NCI-H524 treated with DMSO at 0.1 percent for 48 hours (cell line): ENCODE data around the gene COTL1.

Experiments
- DNase-seq: peaks from one replicate; lab custom pipeline; 2025; lab: John Stamatoyannopoulos, UW

The COTL1 gene

GRCh38 chr16:84548971-84549844 is 68.7 kb downstream of the COTL1 start:
- no peak for DNase-seq

DNA sequence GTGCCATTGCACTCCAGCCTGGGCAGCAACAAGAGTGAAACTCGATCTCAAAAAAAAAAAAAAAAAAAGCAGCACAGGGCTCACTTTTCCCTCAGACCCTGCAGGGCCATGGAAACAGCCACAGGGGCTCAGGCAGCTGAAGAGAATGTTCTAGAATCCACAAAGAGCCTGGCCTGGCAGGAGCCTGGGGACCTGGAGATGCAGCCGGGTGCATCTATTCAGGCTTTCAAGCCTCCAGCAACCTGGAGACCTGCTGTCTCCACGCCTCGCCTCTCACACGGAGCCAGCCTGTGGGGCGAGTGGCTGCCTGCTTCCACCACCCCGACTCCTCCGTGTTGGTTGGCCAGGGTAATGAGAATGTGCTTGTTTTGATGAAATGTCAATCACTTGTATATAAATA is 69.4 kb downstream of the COTL1 start:
- no peak for DNase-seq

DNA sequence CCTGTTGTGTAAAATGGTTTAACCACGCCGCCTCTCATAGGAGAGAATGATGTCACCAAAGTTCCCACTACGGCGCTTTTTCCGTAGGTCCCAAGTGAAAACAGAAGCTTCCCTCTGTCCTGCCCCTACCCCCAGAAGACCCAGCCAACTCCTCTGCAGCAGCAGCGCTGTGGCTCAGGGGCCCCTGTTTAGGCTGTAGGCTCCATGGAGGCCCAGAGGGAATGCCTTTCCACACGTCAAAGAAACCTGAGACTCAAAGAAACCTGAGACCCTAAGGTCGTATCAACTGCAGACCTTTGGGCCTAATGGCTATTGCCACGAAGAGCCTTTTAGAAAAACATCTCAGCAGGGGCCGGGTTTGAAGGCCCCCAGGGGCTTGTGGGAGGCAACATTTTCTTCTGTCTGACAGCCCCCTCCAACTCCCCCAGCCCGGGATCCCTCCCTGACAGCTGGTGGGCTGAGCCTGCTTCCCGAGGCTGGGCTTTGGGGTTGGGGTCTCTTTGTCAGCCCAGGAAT is 70.3 kb downstream of the COTL1 start:
- no peak for DNase-seq

DNA sequence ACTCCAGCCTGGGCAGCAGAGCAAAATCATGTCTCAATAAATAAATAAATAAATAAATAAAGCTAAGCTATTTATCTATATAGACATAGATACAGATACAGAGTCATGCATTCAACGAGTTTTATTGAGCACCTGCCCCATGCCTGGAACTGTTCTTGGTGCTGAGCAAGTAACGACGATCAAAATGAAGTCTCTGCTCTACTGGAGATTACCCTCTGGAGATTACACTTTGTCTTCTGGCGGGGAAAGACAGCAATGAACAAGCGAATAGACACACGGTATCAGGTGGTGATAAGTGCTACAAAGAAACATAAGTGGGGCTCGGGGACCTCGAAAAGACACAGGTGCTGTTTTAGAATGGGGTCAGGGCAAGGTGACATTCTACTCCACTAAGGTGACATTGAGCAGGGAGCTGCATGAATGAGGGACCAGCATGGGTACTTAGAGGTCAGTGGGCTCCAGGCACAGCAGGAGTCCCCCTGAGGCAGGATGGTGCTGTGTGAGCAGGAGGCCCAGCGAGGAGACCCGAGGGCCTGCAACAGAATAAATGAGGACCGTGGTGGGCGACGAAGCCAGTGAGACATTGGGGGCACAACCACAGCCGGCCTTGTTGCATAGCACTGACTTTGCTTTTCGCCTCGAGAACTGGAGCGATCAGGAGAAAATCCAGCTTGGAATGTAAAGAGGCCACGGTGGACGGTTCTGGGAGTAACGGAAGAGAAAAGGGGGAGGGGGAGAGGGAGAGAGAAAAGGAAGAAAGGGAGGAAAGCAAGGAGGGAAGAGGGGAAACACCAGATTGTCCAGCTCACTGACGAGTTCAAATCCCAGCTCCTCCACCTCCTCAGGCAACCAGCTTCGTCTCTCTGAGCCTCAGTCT is 71.0 kb downstream of the COTL1 start:
- no peak for DNase-seq

GRCh38 chr16:84545114-84545737 is 72.7 kb downstream of the COTL1 start:
- peak; percentile 55 for DNase-seq

DNA sequence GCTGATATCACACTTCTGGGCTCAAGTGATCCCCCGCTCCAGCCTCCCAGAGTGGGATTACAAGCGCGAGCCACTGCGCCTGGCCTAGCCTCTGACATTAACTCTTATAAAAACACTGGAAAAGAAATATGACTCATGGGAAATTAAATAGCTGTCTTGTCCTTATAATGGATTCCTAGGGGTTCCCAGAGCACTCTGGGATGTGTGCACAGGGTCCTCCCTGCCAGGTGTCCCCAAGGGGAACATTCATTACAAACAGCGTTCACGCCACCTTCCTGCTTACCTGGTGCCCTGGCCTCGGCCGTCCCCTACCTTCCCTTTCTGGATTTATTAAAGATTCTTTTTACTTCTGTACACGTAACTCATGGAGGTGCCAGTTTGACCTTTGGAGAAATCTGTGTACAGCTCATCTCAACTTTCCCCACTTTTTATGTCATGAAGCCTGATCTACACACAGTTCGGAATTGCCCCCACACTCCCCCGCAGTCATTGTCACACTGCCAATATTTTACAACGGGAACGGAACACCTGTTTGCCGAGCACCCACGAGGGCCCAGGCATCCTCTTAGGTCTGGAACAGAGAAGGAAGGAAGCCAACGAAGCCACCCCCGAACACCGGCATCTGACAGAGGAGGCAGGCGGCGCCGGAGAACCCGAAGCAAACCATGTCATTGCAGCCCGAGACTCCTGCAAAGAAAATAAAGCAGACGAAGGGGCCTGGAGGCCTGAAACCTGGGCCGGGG is 73.7 kb downstream of the COTL1 start:
- DNase-seq, result no peak

GRCh38 chr16:84543253-84543652 is 74.6 kb downstream of the COTL1 start:
- DNase-seq, result no peak

DNA sequence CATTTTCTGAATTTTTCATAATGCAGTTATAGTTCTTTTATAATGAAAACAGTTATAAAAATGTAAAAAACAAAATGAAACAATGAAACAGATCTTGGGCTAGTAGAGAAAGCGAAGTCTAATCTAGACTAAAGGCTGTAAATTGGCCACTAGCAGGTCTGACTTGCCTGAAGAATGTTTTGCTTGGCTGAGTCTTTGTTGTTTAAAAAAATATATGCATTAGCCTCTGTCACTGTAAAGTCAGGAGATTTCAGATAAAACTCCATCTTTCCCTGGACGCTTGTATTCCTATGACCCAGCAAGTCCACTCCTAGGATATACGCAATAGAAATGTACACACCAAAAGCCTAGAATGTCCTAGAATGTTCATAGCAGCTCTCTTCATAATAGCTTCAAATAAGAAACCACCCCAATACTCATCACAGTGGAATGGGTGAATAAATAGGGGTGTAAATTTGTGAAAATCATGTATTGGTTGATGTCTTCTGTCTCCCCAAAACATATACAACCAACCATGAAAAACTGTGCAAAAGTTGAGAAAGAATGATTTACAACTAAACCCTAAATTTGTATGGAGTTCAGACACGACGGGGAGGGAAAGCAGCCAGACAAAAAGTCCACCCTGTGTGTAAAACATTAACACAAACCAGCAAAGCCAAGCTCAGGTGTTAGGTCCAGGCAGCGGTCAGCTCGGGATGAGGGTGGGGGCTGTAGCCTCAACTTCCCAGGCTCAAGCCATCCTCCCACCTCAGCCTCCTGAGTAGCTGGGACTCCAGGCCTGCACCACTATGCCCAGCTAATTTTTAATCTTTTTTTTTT is 75.7 kb downstream of the COTL1 start:
- no peak for DNase-seq

- DNase-seq, result no peak
Measured at GRCh38 chr16:84540194-84540593, 77.7 kb downstream of the COTL1 start.

DNA sequence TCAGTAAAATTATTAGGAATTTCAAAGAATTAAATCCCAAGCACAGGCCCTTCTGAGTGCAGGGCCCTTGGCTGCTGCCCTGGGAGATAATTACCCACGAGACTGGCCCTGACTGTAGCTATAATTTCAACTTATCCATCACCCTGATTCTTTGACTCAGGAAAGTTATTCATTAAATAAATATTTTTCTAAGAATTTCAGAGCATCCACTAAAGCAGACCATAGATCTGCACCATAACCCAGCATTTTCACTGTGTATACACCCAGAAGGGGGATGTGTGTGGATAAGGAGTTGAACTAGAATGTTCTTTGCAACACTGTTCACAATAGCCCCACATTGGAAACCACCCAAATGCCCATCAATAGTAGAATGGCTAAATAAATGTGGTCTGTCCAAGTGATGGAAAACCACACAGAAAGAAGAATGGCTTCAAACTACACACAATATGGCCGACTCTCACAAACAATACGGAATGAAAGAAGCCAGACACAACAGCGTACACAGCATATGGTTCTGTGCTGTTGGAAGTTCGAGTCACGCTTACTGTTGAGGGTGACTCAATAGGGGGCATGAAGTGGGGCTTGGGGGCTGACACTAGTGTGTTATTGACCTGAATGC is 79.5 kb downstream of the COTL1 start:
- DNase-seq, result no peak

DNA sequence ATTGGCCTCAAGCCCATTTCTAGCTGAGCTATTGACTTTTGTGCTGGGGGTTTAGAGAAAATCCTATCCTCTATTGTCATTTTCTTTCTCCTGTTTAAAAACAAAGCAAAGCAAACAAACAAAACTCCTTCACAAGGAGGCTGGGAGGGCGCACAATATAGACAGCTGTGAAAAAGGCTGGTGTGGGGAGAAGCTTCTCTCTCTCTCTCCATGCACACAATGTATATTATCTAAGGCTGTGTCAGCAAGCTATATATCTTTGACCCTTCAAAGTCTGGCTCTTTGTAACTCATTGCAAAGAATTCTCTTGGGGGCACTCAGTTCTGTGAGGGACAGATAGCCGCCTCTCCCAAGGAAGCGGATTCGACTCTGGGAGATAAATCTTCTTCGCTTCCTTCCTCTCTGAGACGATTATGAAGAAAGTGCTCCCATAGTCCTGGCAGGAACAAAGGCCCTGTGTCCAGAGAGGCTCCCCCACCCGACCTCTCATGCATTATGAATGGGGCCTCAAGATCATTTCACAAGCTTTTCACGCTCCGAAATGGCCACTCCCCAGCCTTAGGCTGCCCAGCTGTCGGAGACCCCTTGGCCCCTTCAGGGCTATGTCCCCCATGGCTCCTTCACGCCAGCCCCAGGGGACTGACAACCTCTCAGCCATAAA is 80.3 kb downstream of the COTL1 start:
- DNase-seq, result no peak

DNA sequence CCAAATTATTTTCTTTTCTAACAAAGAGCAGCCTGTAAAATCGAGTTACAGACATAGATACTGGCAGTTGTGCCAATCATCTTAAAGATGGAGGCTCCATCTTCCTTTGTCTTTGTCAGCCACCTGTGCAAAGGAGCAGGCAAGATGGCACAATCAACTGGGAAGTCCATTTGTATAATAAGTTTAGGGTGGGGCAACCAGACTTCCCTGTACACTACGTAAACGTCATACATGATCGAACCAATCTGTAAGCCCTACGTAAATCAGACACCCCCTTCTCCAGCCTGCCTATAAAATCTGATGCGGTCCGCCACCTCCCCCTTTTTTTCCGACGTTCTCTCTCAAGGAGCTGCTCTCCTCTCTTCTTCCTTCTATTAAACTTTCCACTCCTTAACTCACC is 82.0 kb downstream of the COTL1 start:
- DNase-seq, result no peak

DNA sequence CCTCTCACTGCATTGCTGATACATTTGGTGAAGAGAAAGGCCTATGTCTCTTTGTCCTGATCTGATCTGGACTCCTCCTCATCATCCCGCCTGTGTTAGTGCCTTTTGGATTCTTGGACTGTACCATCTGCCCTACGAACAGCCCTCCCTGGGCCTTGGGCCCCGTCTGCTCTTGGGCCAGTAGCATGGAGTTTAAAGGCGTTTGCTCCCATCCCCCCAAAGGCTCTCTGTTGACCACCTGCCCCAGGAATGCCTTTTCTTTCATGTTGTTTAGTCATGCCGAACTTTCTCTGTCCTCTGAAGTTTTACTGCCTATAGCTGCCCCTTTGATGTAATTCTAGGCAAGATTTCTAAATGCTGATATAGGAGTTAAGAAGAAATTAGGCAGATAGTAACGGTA is 82.5 kb downstream of the COTL1 start:
- no peak for DNase-seq

- DNase-seq, result no peak
Measured at GRCh38 chr16:84534815-84535214, 83.1 kb downstream of the COTL1 start.

GRCh38 chr16:84532855-84533486 is 84.9 kb downstream of the COTL1 start:
- DNase-seq, result no peak

DNA sequence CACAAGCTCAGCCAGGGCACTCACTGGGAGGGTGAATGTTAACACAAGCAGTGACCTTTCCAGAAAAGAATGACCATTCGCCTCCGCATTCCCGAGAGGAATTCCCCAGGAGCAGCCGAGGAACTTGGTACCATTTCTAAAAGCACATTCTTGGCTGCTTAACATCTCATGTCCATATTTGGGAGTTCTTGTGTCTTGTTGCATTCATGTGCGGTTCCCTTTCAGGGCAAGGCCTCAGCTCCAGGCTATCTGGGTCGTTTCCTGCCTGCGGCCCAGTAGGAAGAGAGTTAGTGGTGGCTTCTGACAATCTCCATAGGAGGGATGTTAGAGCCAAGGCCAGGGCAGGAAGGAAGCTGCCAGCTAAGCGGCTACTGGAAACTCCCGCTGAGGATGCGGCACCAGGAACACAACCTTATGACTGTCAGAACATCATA is 85.6 kb downstream of the COTL1 start:
- DNase-seq, result no peak

DNA sequence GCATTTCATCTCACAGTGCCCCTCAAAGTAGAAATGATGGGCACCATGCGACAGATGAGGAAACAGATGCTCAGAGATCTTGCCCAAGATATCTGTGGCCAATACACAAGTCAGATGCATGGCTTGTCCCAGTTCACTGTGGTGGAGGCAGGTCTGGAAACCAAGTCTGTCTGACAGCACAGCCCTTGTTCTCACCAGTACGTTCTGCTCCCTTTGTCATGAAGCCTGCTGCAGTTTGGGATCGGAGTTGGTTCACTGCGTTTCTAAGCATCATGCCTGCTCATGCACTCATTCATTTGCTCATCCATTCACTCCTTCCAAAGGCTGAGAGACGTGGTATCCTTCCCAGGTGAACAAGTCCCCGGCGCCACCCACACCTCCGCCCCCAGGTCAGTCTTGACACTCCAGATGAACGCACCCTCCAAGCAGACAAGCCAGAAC is 86.2 kb downstream of the COTL1 start:
- peak; percentile 94 for DNase-seq

DNA sequence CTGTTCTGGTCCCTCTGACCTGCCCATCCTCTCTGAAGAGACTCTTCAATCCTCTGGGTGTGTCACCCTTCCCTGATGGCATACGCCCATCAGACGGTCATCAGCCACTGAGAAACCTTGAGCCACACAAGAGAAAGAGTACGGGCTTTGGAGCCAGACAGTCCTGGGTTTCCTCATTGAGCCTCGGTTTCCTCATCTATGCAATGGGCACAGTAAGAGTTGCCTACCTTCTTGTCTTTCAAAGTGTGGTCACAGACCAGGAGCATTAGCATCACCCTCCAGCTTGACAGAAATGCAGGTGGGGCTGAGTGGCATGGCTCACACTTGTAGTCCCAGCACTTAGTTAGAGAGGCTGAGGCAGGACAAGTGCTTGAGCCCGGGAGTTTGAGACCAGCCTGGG is 87.3 kb downstream of the COTL1 start:
- DNase-seq, result no peak

GRCh38 chr16:84529607-84530006 is 88.3 kb downstream of the COTL1 start:
- no peak for DNase-seq
